Hematopoietic multipotent progenitor cell treated with erythropoietin and hydrocortisone succinate and interleukin-3 and kit ligand, for 17 days (in vitro differentiated cells): ENCODE results near the gene SNAP25.

Experiments
- DNase-seq: peaks from one replicate; pipeline ENCODE4 v3.0.0-alpha.2; 2015; ENCODE audit warnings: low spot score

SNAP25 gene

GRCh38 chr20:10332656-10333415 is 114.2 kb downstream of the SNAP25 start:
- DNase-seq, result no peak

GRCh38 chr20:10336959-10337729 is 118.5 kb downstream of the SNAP25 start:
- no peak for DNase-seq

- DNase-seq, result no peak
These were observed 120.0 kb downstream of the SNAP25 start for GRCh38 chr20:10338426-10339180.

- no peak for DNase-seq
These were observed 121.0 kb downstream of the SNAP25 start for GRCh38 chr20:10339609-10340008.

- no peak for DNase-seq
These were observed 123.5 kb downstream of the SNAP25 start for GRCh38 chr20:10342152-10342551.

DNA sequence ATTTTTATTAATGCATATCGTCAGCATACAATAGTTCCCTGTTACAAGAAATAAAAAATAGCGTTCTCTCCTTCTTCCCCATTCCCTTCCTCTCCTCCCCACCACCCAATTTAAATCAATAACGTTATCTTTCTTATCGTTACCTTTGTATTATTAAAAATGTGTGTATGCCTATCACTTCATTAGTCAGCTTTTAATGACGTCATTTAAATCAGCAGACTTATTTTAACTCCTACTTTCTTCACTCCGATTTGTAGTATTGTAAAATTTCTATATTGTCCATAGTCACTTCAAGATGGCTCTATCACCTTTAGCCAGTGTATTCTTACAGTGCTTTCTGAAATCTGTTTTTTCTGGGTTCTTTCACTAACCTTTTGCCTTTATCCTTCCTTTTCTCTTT is 126.3 kb downstream of the SNAP25 start:
- DNase-seq, result no peak

DNA sequence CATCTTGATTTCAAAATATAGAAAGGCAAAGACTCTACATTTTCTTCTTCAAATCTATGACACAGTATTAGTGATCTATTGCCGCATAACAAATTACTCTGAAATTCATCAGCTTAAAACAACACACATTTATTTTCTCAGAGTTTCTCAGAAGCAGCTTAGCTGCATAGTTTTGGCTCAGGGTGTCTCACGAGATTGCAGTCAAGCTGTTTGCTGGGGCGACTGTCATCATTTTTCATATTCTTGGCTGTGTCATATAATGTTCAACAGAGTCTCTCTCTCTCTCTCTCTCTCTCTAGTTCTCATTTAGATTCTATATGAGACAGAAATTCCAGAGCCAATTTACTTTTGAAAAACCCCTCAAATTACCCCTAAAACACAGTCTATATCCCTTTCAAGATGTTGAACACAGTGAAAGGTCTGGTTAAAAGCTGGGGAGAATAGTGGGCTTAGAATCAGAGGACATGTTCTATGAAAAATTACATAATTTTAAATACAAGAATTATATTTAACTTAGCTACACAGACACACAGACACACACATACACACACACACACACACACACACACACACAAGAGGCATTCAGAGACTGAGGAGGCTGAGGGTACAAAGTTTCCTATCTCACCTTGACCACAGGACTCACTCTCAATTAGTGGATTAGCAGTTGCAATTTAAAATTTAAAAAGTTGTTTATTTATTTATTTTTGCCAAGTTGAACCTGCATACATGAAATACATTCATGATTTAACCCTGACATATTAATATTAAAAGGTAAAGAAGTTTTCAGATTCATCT is 128.7 kb downstream of the SNAP25 start:
- no peak for DNase-seq

GRCh38 chr20:10349118-10349517 is 130.5 kb downstream of the SNAP25 start:
- DNase-seq, result no peak

DNA sequence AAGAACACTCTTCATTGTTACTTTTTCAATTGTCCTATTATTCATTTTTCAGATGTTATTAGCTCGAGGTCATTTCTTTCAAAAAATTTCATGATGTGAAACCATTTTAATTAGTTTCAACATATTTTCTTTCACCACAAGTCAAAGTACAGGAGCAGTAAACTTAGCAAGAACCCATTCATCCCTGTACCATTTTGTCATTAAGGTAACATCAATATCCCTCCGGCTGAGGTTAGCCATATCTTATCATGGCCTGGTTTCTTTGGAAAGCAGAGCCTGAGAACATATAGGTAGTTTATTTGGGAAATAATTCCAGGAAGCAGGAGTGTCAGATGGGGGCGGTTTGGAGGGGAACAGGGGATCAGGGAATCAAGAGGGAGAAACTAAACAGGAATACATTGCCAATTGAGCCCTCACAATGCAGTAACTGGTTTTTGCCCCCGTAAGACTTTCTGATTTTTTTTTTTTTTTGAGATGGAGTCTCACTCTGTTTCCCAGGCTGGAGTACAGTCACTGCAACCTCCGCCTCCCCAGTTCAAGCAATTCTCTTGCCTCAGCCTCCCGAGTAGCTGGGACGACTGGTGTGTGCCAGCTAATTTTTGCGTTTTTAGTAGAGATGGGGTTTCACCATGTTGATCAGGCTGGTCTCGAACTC is 131.7 kb downstream of the SNAP25 start:
- no peak for DNase-seq

- no peak for DNase-seq
These were observed 134.5 kb downstream of the SNAP25 start for GRCh38 chr20:10352934-10353824.

DNA sequence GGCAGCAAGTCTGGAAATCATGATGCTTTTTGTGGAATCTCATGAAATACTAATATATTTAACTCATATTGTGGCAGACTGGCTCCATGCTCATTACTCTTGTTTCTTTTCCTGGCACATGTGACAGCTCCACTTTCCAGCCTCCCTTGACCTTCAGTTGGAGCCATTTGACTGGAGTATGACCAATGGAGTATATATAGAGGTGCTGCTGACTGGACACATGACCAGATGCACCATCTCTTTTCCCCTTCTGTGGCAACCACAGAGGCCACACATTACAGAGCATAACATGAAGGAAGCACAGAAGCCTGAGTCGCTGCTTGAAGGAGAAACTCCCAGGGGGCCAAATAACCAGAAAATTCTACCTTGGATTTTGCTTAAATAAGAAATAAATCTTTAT is 138.0 kb downstream of the SNAP25 start:
- no peak for DNase-seq
